Upper lobe of left lung (tissue), 6 donors: Measurements from ENCODE around the gene ALOX12B. TPM values are rescaled to one million over a fixed set of nuclear protein-coding genes. Genes with fewer than 3 reads are reported as not detected.
A peak's percentile ranks its signal among the peaks of the same experiment; 100 is the strongest.

Experiments used
- ATAC-seq, 2 donors: fragments of 200-7000 bp; cut with Tn5 transposase; one replicate each; pipeline ENCODE4 v1.9.1; 2022; ENCODE audit warnings: mild to moderate bottlenecking in 2 of 2, moderate library complexity in 2 of 2; ENCODE audit not compliant: low FRiP score in 2 of 2
- DNase-seq, 2 donors: peaks; one replicate each; pipeline ENCODE4 v3.0.0-alpha.2; 2019 to 2020
- H3K27ac ChIP-seq, 4 donors: fragments of 200-600 bp; sonication (generic); one replicate each; pipeline ENCODE4 v1.5.1; 2016 to 2019
- H3K27me3 ChIP-seq, 4 donors: fragments of 200-600 bp; sonication (generic); one replicate each; pipeline ENCODE4 v1.5.1; 2017 to 2019
- H3K36me3 ChIP-seq, 4 donors: fragments of 200-600 bp; sonication (generic); one replicate each; pipeline ENCODE4 v1.5.1; 2016 to 2019
- H3K4me1 ChIP-seq, 4 donors: fragments of 200-600 bp; sonication (generic); one replicate each; pipeline ENCODE4 v1.5.1; 2018 to 2019
- H3K4me3 ChIP-seq, 4 donors: fragments of 200-600 bp; sonication (generic); one replicate each; pipeline ENCODE4 v1.5.1; 2017 to 2019; ENCODE audit warnings: mild to moderate bottlenecking in 2 of 4, moderate library complexity in 1 of 4
- H3K9me3 ChIP-seq, 4 donors: fragments of 200-600 bp; sonication (generic); one replicate each; pipeline ENCODE4 v1.5.1; 2018 to 2019
- EP300 ChIP-seq, 4 donors: sonication (generic); formaldehyde crosslinking; IDR thresholded peaks; one replicate each; pipeline ENCODE4 v1.5.1; 2017; ENCODE audit warnings: antibody characterized with exemption in 4 of 4, control low read depth in 2 of 4
- POLR2A ChIP-seq, 4 donors: fragments of 450-650 bp; IDR thresholded peaks; one replicate each; pipeline ENCODE4 v1.5.1; 2016 to 2017; ENCODE audit warnings: antibody characterized with exemption in 4 of 4, mild to moderate bottlenecking in 2 of 4
- POLR2AphosphoS5 ChIP-seq, 2 donors: sonication (generic); formaldehyde crosslinking; IDR thresholded peaks; one replicate each; pipeline ENCODE4 v1.5.1; 2017; ENCODE audit warnings: antibody characterized with exemption in 2 of 2
- WGBS, 2 donors: methylation state at CpG; one replicate each; pipeline ENCODE4 v1.1.5; 2017 to 2018; 5-methylcytosine and 5-hydroxymethylcytosine counted together
- total RNA-seq, 6 donors: library from RNA; depleted of rRNA in 4 of 6; stranded (reverse); fragments of >200 nt in 4 of 6; gene quantifications; one replicate each; pipeline versions ENCODE4 v1.1.0 to v1.2.1, GENCODE V29; 2016 to 2021
- TF ChIP-seq, protein P1 (sequence below), 6 experiments: fragments of 450-650 bp in 4 of 6; fragments of 200-600 bp in 2 of 6; sonication (generic) in 2 of 6; IDR thresholded peaks; one replicate each; pipeline ENCODE4 v1.5.1; 2016 to 2019; ENCODE audit warnings: antibody characterized with exemption in 6 of 6
- donor health status: DM: no; HTN: no; CAD: no; lungs with moderate emphysema.
- donor health status: DM: no; HTN: yes; CAD: no; lungs with severe emphysema.

The ALOX12B gene
- total RNA-seq, 6 donors from 2014 or later: not detected

DNA sequence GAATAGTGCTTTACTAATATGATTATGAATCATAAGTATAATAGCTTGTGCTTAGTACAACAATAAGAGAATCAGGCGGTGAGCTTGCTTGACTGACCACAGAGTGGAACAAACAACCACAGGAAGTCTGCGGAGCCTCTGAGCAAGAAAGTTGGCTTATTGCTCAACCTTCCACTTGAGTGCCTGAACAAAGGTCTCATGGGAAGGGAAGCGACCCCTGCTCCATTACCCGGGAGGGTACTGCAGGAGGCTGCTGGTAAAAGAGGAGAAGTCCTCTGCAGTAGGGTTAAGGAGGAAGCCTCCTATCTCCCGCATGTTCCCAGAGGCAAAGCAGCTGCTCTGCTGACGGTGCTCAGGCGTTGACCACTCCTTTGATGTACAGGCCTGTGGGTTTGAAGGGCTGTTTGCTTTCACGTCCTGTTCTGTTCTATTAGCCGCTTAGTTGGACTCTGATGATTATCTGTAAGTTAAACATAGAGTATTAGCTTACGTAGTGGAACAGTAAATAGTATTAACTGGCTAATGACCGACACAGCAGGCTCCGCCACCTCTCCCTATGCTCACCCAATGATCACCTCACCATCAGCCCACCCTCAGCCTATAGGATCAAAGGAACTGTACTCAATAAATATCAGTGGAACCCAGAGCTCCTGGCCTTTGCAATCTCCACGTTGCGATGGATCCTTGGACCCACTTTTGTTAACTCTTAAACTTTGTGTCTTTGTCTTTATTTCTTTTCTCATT lies 31.1 kb downstream of the ALOX12B start:
- 19 to 34% methylated on average over 14 of the region's 14 CpGs for WGBS, 2 donors
- H3K36me3 ChIP-seq: no peaks in the 10 kb centered on the region

DNA sequence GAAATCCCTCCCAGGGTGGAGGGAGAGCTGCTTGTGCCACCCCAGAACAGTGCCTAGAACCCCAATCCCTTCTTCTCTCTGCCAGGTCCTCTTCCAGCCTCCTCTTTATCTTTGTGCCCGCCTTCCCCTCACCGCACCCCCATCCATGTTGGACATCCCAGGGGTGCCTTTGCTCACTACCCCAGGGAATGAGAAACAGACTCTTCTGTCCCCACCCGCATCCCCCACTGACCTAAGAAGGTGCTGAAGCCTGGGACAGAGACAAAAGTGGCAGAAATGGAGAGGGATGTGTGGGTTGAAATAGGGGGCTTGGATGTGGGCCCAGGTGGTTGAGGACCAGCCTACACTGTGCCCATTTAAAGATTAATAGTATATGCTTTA lies 31.7 kb downstream of the ALOX12B start:
- TF ChIP-seq POLR2AphosphoS5 (IDR thresholded peaks at IDR 0.05): no peak
- TF ChIP-seq POLR2A (IDR thresholded peaks at IDR 0.05): no peak
- TF ChIP-seq EP300 (IDR thresholded peaks at IDR 0.05): no peak
- TF ChIP-seq, protein P1, sequence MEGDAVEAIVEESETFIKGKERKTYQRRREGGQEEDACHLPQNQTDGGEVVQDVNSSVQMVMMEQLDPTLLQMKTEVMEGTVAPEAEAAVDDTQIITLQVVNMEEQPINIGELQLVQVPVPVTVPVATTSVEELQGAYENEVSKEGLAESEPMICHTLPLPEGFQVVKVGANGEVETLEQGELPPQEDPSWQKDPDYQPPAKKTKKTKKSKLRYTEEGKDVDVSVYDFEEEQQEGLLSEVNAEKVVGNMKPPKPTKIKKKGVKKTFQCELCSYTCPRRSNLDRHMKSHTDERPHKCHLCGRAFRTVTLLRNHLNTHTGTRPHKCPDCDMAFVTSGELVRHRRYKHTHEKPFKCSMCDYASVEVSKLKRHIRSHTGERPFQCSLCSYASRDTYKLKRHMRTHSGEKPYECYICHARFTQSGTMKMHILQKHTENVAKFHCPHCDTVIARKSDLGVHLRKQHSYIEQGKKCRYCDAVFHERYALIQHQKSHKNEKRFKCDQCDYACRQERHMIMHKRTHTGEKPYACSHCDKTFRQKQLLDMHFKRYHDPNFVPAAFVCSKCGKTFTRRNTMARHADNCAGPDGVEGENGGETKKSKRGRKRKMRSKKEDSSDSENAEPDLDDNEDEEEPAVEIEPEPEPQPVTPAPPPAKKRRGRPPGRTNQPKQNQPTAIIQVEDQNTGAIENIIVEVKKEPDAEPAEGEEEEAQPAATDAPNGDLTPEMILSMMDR (IDR thresholded peaks at IDR 0.05): no peak
- H3K9me3 ChIP-seq: no peaks in the 10 kb centered on the region
- peak overlapping the region; percentile 57 to 90 (median 80) for H3K27ac ChIP-seq
- DNase-seq (no peak), ATAC-seq (no peak)
- no peaks in the 10 kb centered on the region for H3K36me3 ChIP-seq
- peaks cover 0 to 3% (median 0%) of the 10 kb centered on the region in 4 donors for H3K27me3 ChIP-seq
- 60 to 83% methylated on average over 3 of the region's 3 CpGs for WGBS, 2 donors
- H3K4me3 ChIP-seq: no peak overlapping the region
- peaks cover 0 to 34% (median 28%) of the 10 kb centered on the region in 4 donors for H3K4me1 ChIP-seq

More for the DNA sequence above, 31.1 kb downstream of the ALOX12B start:
- peak overlapping the region; percentile 57 to 90 (median 80) for H3K27ac ChIP-seq
- H3K4me1 ChIP-seq: peaks cover 0 to 34% (median 28%) of the 10 kb centered on the region in 4 donors
- TF ChIP-seq EP300 (IDR thresholded peaks at IDR 0.05) (peak in 2 of 4 donors; percentile 5 to 77), POLR2A (IDR thresholded peaks at IDR 0.05) (peak in 2 of 4 donors; percentile 4 to 56), POLR2AphosphoS5 (IDR thresholded peaks at IDR 0.05) (peak; percentile 30 to 32)
- TF ChIP-seq, protein P1 (IDR thresholded peaks at IDR 0.05): no peak
- peak in 1 of 2 donors; percentile 87 for DNase-seq
- peak overlapping the region in 3 of 4 donors; percentile 2 to 27 (median 17) for H3K4me3 ChIP-seq
- peaks cover 0 to 3% (median 0%) of the 10 kb centered on the region in 4 donors for H3K27me3 ChIP-seq
- ATAC-seq: peak; percentile 74 to 86
- H3K9me3 ChIP-seq: no peaks in the 10 kb centered on the region

DNA sequence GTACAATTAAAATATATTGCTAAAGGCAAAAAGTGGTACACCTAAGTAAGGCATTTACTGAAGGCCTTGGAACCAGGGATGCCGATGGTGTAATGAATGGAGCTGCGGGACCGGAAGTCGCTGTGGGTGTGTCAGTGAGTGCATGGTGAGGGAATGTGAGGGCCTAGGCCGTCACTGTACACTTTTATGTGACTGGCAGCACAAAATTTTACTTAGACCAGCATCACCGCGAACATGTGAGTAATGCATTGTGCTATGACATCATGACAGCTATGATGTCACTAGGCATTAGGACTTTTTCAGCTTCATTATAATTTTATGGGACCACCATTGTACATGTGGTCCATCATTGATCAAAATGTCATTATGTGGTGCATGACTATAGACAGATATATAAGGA lies 33.9 kb downstream of the ALOX12B start:
- H3K9me3 ChIP-seq: no peaks in the 10 kb centered on the region
- H3K27me3 ChIP-seq: no peaks in the 10 kb centered on the region
- TF ChIP-seq, protein P1 (IDR thresholded peaks at IDR 0.05): no peak
- TF ChIP-seq POLR2AphosphoS5 (IDR thresholded peaks at IDR 0.05) (no peak), POLR2A (IDR thresholded peaks at IDR 0.05) (no peak), EP300 (IDR thresholded peaks at IDR 0.05) (no peak)
- 94 to 97% methylated on average over 7 of the region's 7 CpGs for WGBS, 2 donors
- H3K27ac ChIP-seq: no peak overlapping the region
- H3K36me3 ChIP-seq: no peaks in the 10 kb centered on the region
- H3K4me1 ChIP-seq: peaks cover 0 to 31% (median 26%) of the 10 kb centered on the region in 4 donors
- DNase-seq: no peak
- no peak for ATAC-seq
- no peak overlapping the region for H3K4me3 ChIP-seq

DNA sequence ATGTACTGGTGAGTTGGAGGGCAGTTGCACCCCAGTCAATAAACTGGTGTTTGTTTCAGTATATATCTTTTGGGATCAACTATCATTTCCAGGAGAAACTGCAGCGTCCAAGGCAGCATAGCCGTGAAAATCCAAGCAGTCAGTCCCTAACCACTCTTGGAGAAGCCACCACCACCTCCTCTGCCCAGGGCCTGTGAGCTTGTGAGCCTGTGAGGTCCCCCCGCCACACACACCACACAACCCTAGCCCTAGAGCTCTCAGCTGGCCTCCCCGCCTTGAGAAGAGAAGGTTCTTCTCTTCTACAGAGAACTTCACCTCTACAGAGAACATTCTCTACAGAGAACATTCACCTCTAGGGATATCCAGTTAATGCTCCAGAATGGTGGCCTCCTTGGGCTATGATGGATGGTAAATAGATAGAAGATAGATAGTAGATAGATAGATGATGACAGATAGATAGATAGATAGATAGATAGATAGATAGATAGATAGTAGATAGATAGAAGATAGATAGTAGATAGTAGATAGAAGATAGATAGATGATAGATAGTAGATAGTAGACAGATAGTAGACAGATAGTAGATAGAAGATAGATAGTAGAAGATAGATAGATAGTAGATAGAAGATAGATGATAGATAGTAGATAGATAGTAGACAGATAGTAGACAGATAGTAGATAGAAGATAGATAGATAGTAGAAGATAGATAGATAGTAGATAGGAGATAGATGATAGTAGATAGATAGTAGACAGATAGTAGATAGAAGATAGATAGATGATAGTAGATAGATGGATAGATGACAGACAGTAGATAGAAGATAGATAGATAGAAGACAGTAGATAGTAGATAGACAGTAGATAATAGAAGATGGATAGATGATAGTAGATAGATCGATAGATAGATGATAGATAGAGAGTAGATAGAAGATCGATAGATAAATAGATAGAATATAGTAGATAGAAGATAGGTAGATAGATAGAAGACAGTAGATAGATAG lies 35.0 kb downstream of the ALOX12B start:
- peaks cover 0 to 24% (median 24%) of the 10 kb centered on the region in 4 donors for H3K4me1 ChIP-seq
- H3K27ac ChIP-seq: no peak overlapping the region
- no peaks in the 10 kb centered on the region for H3K27me3 ChIP-seq
- ATAC-seq (no peak), DNase-seq (no peak)
- no peaks in the 10 kb centered on the region for H3K9me3 ChIP-seq
- no peak overlapping the region for H3K4me3 ChIP-seq
- 92 to 95% methylated on average over 6 of the region's 6 CpGs for WGBS, 2 donors
- H3K36me3 ChIP-seq: no peaks in the 10 kb centered on the region
- TF ChIP-seq EP300 (IDR thresholded peaks at IDR 0.05): no peak
- TF ChIP-seq, protein P1 (IDR thresholded peaks at IDR 0.05): no peak
